ENCODE data around the gene ZNF20. TPM values are rescaled to one million over a fixed set of nuclear protein-coding genes. Genes with fewer than 3 reads are reported as not detected.

The ZNF20 gene
- total and polyA plus RNA-seq, 9 of the 15 experiments (the other 6 are each of a cell fraction or from before 2014, with no cell fraction given): 1.4 to 3.7 (median 3.1) TPM

DNA sequence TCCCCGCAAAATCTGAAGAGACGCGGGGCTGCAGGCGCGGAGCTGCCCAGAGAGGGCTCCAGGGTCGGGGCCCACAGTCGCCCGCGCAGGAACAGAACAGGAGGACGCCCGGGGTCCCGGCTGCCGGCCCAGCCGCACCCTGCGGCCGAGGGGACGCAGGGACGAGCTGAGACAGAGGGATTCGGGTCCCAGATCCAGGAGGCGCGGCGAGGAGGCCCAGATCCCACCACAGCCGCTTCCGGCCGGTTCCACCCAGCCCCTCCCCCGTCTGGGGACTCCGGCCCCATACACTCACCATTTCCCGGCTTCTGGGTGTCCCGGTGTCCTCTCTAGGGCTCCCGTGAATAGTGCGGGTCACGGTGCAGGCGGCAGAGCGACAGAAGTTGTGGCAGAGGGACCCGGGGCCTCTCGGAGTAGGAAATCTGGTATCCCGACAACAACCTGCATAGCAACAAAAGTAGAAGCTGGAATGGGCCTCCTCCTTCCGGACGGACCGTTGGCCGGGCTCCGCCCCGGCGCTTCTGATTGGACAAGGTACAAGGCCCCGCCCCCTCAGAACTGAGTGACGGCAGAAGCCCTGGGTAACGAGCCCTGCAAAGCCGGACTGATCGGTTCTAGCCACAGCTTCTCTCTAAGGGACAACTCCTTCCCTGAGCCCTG, at the start of gene ZNF20 (continued):
- TF ChIP-seq, protein P1, sequence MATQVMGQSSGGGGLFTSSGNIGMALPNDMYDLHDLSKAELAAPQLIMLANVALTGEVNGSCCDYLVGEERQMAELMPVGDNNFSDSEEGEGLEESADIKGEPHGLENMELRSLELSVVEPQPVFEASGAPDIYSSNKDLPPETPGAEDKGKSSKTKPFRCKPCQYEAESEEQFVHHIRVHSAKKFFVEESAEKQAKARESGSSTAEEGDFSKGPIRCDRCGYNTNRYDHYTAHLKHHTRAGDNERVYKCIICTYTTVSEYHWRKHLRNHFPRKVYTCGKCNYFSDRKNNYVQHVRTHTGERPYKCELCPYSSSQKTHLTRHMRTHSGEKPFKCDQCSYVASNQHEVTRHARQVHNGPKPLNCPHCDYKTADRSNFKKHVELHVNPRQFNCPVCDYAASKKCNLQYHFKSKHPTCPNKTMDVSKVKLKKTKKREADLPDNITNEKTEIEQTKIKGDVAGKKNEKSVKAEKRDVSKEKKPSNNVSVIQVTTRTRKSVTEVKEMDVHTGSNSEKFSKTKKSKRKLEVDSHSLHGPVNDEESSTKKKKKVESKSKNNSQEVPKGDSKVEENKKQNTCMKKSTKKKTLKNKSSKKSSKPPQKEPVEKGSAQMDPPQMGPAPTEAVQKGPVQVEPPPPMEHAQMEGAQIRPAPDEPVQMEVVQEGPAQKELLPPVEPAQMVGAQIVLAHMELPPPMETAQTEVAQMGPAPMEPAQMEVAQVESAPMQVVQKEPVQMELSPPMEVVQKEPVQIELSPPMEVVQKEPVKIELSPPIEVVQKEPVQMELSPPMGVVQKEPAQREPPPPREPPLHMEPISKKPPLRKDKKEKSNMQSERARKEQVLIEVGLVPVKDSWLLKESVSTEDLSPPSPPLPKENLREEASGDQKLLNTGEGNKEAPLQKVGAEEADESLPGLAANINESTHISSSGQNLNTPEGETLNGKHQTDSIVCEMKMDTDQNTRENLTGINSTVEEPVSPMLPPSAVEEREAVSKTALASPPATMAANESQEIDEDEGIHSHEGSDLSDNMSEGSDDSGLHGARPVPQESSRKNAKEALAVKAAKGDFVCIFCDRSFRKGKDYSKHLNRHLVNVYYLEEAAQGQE (IDR thresholded peaks at IDR 0.05; ENCODE audit: borderline replicate concordance): peak; percentile 87
- TF ChIP-seq, protein P1 (CRISPR knock-in tag; IDR thresholded peaks at IDR 0.05; ENCODE audit: low read depth): no peak
- TF ChIP-seq, protein P2, sequence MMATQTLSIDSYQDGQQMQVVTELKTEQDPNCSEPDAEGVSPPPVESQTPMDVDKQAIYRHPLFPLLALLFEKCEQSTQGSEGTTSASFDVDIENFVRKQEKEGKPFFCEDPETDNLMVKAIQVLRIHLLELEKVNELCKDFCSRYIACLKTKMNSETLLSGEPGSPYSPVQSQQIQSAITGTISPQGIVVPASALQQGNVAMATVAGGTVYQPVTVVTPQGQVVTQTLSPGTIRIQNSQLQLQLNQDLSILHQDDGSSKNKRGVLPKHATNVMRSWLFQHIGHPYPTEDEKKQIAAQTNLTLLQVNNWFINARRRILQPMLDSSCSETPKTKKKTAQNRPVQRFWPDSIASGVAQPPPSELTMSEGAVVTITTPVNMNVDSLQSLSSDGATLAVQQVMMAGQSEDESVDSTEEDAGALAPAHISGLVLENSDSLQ (IDR thresholded peaks at IDR 0.05): peak; percentile 97
- TF ChIP-seq MYBL2 (IDR thresholded peaks at IDR 0.05; ENCODE audit: low read depth) (peak; percentile 16; the same call in 1 of the 2 replicates), MYBL2 (CRISPR knock-in tag; IDR thresholded peaks at IDR 0.05; ENCODE audit: borderline replicate concordance) (no peak), CBX8 (IDR thresholded peaks at IDR 0.05; ENCODE audit: borderline replicate concordance, extremely low read depth, low read depth, low read length, poor library complexity, severe bottlenecking) (no peak), TBP (optimal IDR thresholded peaks at IDR 0.05; ENCODE audit: low read depth, low read length) (peak; percentile 51), TGIF2 (CRISPR knock-in tag; IDR thresholded peaks at IDR 0.05) (no peak), EP300 (IDR thresholded peaks at IDR 0.05; ENCODE audit: low read length) (peak; percentile 37), SRSF7 (optimal IDR thresholded peaks at IDR 0.05; ENCODE audit: low read depth, low read length) (no peak)
- TF ChIP-seq, protein P3, sequence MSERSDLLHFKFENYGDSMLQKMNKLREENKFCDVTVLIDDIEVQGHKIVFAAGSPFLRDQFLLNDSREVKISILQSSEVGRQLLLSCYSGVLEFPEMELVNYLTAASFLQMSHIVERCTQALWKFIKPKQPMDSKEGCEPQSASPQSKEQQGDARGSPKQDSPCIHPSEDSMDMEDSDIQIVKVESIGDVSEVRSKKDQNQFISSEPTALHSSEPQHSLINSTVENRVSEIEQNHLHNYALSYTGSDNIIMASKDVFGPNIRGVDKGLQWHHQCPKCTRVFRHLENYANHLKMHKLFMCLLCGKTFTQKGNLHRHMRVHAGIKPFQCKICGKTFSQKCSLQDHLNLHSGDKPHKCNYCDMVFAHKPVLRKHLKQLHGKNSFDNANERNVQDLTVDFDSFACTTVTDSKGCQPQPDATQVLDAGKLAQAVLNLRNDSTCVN (CRISPR knock-in tag; IDR thresholded peaks at IDR 0.05): no peak
- TF ChIP-seq, protein P4, sequence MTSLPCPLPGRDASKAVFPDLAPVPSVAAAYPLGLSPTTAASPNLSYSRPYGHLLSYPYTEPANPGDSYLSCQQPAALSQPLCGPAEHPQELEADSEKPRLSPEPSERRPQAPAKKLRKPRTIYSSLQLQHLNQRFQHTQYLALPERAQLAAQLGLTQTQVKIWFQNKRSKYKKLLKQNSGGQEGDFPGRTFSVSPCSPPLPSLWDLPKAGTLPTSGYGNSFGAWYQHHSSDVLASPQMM (CRISPR knock-in tag; IDR thresholded peaks at IDR 0.05): no peak
- TF ChIP-seq, protein P5, sequence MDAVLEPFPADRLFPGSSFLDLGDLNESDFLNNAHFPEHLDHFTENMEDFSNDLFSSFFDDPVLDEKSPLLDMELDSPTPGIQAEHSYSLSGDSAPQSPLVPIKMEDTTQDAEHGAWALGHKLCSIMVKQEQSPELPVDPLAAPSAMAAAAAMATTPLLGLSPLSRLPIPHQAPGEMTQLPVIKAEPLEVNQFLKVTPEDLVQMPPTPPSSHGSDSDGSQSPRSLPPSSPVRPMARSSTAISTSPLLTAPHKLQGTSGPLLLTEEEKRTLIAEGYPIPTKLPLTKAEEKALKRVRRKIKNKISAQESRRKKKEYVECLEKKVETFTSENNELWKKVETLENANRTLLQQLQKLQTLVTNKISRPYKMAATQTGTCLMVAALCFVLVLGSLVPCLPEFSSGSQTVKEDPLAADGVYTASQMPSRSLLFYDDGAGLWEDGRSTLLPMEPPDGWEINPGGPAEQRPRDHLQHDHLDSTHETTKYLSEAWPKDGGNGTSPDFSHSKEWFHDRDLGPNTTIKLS (IDR thresholded peaks at IDR 0.05; ENCODE audit: borderline replicate concordance, low read depth): no peak
